IMR-90 (cell line): ENCODE results near the gene STX2.

Experiments
- MXI1 ChIP-seq: IDR thresholded peaks from 2 replicates; pipeline ENCODE4 v1.6.1; 2012; ENCODE audit warnings: low read depth, mild to moderate bottlenecking, low read length, moderate library complexity, borderline replicate concordance
- POLR2A ChIP-seq: IDR thresholded peaks from 2 replicates; pipeline ENCODE4 v1.6.1; 2012; ENCODE audit warnings: mild to moderate bottlenecking, low read depth, low read length
- RFX5 ChIP-seq: IDR thresholded peaks from 2 replicates; pipeline ENCODE4 v1.8.0; 2012; ENCODE audit warnings: low read depth, mild to moderate bottlenecking, low read length, moderate library complexity
- SMC3 ChIP-seq: fragments of 150-350 bp; IDR thresholded peaks from 2 replicates; pipeline ENCODE4 v1.6.1; 2016; ENCODE audit warnings: low read depth, mild to moderate bottlenecking, antibody characterized with exemption, low read length, moderate library complexity
- TF ChIP-seq, protein P1 (sequence below): conservative IDR thresholded peaks from 2 replicates; pipeline ENCODE4 v1.5.1; 2012; ENCODE audit warnings: mild to moderate bottlenecking, low read depth, low read length, improper control_type of control experiment
- TF ChIP-seq, protein P2 (sequence below): fragments of 150-350 bp; IDR thresholded peaks from 2 replicates; pipeline ENCODE4 v1.6.1; 2017; ENCODE audit warnings: mild to moderate bottlenecking, antibody characterized with exemption, low read length, low read depth

DNA sequence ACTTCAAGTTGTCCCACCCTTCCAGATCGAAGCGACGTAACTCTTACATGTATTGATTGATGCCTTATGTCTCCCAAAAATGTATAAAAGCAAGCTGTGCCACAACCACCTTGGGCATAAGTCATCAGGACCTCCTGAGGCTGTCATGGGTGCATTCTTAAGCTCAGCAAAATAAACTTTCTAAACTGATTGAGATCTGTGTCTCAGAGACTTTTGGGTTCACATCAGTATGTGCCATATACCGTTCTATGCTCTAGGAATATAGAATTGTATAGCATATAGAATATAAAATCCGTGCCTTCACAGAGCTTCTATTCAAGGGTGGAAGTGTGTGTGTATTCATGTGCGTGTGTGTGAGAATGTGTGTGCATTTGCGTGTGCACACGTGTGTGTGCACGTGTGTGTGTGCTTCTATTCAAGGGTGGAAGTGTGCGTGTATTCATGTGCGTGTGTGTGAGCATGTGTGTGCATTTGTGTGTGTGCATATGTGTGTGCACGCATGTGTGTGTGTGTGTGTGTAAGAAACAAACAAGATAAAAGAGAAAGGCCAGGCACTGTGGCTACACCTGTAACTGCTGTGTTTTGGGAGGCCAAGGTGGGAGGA lies 11.5 kb upstream of the STX2 start:
- TF ChIP-seq, protein P1, sequence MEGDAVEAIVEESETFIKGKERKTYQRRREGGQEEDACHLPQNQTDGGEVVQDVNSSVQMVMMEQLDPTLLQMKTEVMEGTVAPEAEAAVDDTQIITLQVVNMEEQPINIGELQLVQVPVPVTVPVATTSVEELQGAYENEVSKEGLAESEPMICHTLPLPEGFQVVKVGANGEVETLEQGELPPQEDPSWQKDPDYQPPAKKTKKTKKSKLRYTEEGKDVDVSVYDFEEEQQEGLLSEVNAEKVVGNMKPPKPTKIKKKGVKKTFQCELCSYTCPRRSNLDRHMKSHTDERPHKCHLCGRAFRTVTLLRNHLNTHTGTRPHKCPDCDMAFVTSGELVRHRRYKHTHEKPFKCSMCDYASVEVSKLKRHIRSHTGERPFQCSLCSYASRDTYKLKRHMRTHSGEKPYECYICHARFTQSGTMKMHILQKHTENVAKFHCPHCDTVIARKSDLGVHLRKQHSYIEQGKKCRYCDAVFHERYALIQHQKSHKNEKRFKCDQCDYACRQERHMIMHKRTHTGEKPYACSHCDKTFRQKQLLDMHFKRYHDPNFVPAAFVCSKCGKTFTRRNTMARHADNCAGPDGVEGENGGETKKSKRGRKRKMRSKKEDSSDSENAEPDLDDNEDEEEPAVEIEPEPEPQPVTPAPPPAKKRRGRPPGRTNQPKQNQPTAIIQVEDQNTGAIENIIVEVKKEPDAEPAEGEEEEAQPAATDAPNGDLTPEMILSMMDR = no peak
- TF ChIP-seq, protein P2, sequence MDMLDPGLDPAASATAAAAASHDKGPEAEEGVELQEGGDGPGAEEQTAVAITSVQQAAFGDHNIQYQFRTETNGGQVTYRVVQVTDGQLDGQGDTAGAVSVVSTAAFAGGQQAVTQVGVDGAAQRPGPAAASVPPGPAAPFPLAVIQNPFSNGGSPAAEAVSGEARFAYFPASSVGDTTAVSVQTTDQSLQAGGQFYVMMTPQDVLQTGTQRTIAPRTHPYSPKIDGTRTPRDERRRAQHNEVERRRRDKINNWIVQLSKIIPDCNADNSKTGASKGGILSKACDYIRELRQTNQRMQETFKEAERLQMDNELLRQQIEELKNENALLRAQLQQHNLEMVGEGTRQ = no peak
- TF ChIP-seq MXI1 (no peak), POLR2A (no peak), SMC3 (no peak), RFX5 (no peak)
